H1 (cell line): ENCODE data around the gene LCE2D.
"Not testable (repeated sequence)": the region's sequence is repeated elsewhere in the genome, so short reads cannot be mapped to it uniquely, and the experiment has no call there.

Experiments used
- CEBPB ChIP-seq: IDR thresholded peaks from 2 replicates; pipeline ENCODE4 v1.6.1; 2012; ENCODE audit warnings: low read depth, low read length
- EZH2 ChIP-seq: fragments of 200-600 bp; sonication (generic); IDR thresholded peaks from 2 replicates; pipeline ENCODE4 v1.7.1; 2012; ENCODE audit warnings: low read depth, mild to moderate bottlenecking, moderate library complexity, low read length, inconsistent platforms; ENCODE audit not compliant: severe bottlenecking
- MAX ChIP-seq: IDR thresholded peaks from 2 replicates; pipeline ENCODE4 v1.6.1; 2012; ENCODE audit warnings: inconsistent platforms
- POLR2A ChIP-seq, 2 experiments: IDR thresholded peaks; 1 replicate in 1 of 2; 2 replicates in 1 of 2; pipeline ENCODE4 v1.6.1; 2011; ENCODE audit warnings: low read depth in 2 of 2, low read length in 2 of 2, mild to moderate bottlenecking in 2 of 2; ENCODE audit errors: control extremely low read depth in 1 of 2
- SP1 ChIP-seq: IDR thresholded peaks from 2 replicates; pipeline ENCODE4 v1.6.1; 2011; ENCODE audit warnings: low read depth, low read length
- YY1 ChIP-seq: IDR thresholded peaks from 2 replicates; pipeline ENCODE4 v1.6.1; 2011; ENCODE audit warnings: low read depth, mild to moderate bottlenecking, low read length

- TF ChIP-seq EZH2; YY1; POLR2A (IDR thresholded peaks at IDR 0.05; ENCODE audit: control extremely low read depth in 1 of 2, low read depth in 2 of 2, low read length in 2 of 2); MAX; SP1; CEBPB: not testable (repeated sequence)
These were observed 11.8 kb downstream of the LCE2D start, which contains the start of gene LCE2C for GRCh38 chr1:152674983-152675382.
